HUDEP-2 (cell line): ENCODE data around the gene FAM83F.

ENCODE experiments used
- DNase-seq, 76 experiments: peaks; one replicate each; lab custom pipeline; 2025; ENCODE audit not compliant: unreplicated experiment in 76 of 76; lab: John Stamatoyannopoulos, UW

The FAM83F gene

DNA sequence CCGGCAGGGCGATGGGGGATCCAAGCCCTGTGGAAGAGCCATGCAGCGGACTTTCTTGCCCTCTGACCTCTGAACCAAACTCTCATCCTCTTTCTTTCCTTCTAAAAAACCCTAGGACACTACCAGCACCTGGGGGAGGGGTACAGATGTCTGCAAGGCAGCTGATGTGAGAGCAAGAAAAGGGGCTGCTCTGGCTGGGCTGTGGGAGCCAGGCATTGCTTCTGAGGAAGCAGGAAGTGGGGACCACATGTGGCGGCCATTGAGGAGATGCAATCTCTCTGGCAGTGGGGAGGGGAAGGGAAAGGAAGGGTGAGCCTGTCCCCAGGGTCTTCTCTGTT is 36.0 kb downstream of the FAM83F start:
- no peak for DNase-seq

DNA sequence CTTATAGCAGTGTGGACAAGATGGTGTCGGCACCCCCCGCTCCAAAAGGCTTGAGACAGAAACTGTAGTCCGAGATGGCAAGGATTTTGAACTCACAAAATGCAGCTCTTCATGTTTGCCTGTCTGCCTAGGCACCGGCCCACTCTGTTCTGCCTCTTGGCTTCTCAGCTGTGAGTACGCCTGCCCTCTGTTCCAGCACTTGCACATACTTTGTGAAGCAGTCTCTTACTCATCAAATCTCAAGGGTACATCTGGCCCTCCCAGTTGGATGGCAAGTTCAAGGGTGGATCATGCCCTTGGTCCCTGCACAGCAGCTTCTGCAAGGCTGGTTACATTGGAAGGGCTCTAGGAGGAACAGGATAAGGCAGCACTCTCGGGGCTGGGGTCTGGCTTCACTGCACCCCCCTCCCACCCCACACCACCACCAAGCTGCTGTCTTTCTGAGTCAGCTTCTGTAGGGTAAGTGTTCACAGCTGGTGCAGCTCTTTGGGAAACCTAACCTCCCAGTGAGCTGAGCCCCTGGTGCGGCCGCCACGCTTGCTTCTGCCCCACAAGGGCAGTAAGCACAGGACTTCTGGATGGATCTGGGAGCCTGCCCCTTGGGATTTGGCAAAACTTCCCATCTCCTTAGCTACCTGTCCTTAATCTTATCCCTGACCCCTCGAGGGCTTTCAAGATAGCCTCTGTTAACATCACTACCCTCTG is 37.2 kb downstream of the FAM83F start:
- peak in 8 of 76 experiments; percentile 12 to 45 (median 21) for DNase-seq

DNA sequence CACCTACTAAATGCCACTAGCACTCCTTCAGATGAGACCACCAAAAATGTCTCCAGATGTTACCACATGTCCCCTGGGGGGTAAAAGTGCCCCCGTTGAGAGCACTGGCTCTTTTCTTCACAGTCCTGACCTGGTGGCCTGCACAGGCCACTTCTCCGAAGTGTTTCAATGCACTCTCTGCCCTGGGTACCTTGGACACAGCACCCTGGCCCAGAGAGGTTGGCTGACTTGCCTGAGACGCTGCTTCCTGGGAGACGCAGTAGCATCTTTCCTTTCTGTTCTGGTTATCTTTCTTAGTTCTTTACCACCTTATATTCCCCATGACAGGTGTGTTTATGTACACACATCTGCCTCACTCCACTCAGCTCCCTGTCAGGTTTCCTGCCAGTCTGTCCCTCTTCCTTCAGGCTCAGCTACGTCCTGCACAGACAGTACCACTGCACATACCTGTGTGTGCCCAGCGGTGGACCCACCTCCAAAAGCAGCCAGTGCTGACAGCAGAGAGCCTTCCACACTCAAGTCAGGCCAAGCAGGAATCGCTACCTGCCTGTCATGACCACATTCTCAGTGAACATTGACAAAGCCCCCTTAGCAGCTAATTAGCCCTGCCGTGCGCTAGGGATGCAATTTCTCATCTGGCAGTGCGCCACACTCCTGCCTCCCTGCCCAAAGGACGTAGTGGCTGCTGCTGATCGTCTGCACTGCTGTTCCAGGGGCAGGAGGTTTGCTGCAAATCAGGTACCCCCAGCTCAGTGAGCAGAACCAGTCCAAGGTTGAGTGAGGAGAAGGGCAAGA is 39.0 kb downstream of the FAM83F start:
- no peak for DNase-seq

DNA sequence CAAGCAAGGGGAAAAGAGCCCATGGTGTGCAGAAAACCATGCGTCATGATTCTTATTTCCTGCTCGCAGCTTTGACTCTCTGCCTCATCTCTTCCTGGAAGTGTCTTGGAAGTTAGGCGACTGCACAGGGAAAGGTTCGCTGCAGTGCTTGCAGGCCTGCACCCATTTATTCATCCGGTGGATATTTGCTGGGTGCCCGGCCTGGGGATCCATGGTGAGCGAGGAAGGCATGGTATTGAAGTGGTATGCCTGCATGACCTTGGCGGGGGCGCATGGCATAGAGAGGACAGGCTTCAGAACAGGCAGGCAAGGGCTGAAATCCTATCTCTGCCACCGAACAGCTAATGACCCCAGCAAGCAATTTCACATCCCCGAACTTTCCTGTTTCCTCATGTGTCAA is 40.6 kb downstream of the FAM83F start:
- no peak for DNase-seq

DNA sequence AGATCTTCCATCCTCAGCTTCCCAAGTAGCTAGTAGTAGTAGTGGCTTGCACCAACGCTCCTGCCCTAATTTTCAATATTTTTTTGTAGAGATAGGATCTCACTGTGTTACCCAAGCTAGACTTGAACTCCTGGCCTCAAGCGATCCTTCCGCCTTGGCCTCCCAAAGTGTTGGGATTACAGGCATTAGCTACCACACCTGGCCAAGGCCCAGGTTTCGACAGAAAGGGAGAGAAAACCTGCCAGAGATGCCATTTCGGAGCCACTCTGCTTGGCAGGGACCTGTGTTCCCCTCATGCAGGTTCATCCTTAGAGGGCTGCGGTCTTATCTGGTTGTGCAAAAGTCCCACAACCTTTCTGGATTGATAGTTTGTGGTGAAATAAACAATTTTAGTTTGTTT is 41.4 kb downstream of the FAM83F start:
- no peak for DNase-seq

DNA sequence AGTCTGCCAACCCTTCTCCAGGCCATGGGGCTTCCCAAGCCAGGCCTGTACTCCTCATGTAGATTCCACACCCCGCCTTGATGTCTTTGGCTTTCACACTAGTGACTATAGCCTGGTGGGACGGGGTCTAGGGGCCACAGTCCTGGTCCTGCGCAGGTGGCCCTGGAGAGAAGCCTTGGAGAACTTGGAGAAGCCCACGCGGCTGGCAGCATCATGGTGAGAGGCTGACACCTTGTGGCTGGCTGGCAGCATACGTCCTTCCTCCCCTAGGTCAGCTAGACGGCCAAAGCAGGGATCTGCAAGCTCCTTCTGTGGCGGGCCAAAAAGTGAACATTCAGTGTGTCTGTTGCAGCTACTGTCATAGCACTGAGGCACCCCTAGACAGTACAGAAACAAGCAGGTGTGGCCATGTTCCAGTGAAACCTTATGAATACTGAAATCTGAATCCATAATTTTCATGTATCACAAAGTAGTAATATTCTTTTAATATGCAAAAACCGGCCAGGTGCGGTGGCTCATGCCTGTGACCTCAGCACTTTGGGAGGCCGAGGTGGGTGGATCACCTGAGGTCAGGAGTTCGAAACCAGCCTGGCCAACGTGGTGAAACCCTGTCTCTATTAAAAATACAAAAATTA is 42.0 kb downstream of the FAM83F start:
- DNase-seq: peak in 64 of 76 experiments; percentile 16 to 77 (median 50)

DNA sequence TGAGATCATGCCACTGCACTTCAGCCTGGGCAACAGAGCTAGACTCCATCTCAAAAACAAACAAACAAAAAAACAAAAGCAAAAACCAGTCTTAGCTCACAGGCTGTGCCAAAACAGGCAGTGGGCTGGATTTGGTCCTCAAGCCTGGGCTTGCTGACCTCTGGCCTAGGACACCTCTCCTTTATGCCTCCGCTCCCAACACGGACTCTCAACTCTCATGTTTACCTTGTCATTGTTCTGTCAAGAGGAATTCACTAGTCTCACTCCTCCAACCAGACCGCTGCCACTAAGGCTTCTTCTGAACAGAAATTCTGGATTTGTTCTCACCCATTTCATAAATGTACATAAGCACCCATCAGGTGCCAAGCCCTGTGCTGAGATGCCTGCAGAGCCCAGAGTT is 42.6 kb downstream of the FAM83F start:
- no peak for DNase-seq

DNA sequence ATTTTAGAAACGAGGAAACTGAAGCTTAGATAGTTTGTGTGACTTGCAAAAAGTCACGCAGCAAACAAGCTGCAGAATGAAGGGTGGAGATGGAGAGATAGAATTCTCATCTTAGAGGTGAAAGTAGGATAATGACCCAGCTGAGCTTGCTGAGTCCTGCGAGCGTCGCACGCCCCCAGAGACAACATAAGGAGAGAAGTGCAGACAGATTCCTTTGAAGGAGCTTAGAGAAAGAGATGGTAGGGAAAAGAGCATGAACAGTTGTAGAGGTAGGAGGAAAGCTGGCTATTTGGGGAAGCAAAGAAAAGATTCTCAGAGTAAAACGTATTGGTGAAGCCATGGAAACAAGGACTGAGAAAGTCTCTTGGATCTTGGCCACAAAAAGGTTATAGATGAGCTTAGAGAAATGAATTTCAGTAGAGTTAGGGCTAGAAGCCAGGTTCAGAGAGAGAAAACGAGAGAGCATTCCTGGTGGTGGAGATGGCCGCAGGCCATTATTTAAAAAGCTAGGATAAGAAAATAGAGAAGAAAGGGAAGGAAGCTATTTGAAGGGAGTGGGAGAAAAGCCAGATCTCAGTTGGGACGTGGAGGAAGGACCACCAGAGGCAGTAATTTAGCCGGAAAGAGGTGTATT is 44.8 kb downstream of the FAM83F start:
- no peak for DNase-seq

DNA sequence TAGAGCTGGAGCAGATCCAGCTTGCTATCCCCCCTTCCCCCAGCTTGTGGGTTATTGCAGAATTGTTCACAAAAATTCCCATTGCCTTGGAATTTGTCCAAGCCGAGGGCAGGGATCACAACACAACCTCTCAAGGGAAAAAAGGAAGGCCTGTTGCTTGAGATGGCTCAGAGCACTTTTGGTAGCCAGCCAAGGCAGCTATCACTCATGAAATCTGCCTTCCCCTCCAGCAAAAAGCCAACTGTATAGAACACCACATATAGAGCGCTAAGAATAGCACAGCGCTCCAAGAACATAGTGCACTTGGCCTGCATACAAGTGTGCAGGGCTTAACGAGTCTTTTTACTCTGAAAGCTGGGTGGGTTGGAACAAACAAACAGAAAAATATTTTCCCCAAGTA is 46.2 kb downstream of the FAM83F start:
- peak in 72 of 76 experiments; percentile 28 to 85 (median 60) for DNase-seq

DNA sequence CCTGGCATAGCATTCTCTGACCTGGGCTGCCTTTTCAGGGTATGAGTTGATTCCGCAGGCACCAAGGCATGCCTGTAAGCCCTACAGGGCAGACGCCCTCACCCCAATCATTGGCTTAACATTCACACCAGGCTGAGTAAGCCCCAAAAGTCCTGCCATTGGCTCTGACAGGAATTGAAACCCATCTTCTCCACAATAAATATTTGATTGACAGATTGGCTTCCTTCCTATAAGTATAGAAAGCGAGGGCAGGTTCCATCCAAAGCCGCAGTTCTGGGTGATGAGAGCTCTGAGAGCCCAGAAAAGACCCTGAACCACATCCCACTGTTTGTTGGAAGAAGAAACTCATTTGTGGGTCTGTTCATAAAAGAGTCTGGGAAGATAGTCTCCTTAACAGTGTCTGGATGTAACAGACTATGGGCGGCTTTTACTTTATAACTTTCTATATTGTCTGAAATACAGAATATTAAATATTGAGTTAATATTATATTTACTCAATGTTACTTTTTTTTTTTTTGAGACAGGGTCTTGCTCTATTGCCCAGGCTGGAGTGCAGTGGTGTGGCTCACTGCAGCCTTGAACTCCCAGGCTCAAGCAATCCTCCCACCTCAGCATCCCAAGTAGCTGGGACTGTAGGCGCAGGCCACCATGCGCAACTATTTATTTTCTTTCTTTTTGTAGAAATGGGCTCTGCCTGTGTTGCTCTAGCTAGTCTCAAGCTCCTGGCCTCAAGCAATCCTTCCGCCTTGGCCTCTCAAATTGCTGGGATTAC is 46.8 kb downstream of the FAM83F start:
- peak in 2 of 76 experiments; percentile 52 to 64 for DNase-seq

DNA sequence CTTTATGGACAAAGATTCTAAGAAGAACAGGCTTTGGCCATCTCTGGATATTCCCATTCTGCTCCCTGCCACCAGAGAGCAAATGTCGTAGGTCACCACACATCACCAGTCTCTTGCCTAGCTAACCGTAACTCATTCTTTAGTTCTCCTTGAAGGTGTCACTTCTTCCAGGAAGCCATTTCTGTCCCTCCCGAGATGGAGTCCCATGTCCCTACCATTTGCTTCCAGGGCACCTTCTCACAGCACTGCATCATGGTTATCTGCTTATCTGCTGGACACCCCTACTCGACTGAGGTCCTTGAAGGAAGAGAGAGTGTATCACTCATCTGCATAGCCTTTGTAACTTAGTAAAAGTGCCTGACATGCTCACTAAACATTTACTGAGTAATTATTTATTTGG is 47.6 kb downstream of the FAM83F start:
- DNase-seq: peak in 1 of 76 experiments; percentile 17

DNA sequence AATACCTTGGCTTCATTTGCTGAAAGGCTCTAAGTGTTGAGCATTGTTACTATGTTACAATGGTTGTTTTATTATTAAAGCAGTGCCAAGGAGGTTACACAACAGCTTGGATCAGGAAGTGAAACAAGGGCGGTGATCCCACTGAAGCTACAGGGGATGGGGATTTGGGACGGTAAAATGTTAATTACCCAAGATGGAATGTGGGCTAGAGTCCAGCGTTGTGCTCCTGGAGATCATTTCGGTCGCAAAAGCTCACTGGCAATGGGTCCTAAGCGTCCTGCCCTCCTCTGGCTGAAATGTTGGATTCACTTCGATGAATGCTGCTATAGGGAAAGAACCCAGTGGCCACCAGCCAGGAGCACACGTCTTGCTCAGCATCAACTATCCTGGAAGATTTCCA is 48.3 kb downstream of the FAM83F start:
- no peak for DNase-seq

DNA sequence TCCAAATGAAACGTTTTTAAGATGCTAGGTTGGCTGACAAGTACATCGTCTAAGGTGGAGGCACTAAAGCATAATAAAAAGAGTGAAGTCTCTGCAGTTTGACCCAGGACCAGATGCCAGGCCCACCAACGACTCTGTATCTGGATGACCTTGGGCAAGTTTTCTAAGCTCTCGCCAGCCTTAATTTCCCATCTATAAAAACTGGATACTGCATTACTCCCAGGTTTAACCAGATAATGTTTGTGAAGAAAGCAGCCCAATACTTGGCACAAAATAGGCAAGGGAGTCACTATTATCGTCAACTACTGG is 49.0 kb downstream of the FAM83F start:
- no peak for DNase-seq

DNA sequence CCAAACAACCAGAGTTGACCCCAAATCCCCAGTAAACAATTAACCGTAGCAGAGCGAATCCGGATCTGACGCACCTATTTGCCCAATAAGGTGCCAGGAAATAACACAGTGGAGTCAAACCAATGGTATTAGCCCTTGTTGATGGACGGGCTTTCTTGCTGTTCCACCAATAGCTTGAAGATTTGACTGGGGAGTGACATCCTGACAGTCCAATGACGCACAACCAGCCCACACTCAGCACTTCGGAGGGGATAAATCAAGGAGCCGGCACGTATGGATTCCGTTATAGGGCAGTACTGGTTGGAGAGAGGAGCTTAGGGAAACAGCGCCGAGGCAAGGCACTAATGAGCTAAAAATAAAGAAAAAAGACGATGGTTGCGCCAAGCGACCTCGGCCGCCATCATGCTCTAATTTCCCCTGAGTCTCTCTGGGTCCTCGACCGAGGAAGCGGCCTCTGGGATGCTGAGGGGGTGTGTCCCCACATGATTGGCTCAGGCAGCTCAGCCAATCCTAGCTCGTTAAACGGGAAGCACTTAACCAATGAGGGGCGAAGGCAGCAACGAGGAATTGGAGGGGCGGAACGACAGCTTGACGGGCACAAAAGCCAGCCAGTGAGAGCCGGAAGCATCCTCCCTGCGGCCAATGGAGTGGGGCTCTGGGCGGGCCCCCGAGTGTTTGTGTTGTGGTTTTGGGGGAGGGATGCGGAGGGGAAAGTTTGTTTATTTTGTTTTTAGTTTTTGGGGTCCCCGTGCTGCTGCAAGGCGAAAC is 49.5 kb downstream of the FAM83F start:
- peak in 75 of 76 experiments; percentile 67 to 99 (median 96) for DNase-seq

DNA sequence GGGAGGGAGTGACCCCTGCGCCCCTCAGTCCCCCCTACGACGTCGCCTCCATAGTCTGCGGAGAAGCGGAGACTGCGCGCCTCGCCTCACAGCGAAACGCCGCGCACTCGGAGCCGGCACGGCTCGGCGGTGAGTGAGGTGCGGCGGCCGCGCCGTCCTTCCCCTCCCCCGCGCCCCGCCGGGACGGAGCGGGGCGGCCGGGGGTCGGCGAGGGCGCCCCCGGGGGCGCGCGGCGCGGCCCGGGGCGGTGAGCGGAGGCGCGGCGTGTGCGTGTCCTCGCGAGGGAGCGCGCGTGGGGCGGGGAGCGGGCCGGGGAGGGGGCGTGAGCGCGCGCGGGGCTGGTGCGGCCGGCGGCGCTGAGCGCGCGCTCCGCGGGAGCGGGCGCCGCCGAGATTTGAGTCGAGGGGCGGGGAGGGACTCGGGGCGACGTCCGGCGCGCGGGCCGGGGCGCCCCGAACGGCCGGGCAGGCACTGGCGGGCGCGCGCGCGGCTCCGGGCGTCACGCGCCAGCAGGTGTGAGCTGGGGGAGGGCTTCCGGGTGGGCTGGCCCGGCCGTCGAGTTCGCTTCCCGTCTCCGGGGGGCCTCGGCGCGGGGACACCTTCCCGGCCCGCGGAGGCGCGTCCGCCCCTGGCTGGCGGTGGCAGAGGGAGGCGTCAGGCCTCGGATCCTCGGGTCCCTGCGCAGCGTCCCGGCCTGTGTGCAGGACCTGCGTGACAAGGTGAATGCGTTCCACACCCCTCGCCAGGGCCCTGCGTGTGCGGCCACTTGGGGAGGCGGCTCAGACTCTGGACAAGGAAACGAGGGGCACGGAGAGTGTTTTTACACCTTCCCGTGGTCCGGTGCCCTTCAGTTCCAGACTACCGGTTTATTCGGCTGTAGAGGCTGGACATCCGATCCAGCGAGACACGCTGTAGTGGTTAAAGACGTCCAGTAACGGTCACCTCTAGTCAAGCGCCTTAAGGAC is 50.4 kb downstream of the FAM83F start:
- peak in 17 of 76 experiments; percentile 15 to 62 (median 24) for DNase-seq

DNA sequence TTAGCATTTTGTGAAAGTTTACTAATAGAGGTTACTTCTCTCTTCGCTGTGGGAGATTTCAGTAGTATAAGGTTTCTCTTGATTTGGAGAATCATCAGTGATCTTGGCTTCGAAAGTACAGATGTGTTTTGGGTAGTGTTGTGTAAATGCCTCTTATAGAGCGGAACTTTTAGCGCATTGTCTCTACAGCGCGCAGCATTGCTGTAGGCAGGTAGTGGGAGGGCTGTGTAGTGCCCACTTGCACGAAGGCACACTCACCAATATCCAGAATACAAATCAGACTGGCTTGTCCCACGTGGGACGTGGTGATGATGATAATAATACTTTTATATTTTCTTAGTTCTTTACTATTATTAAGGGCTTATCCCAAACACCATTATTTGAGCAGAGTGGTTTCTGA is 51.4 kb downstream of the FAM83F start:
- no peak for DNase-seq

DNA sequence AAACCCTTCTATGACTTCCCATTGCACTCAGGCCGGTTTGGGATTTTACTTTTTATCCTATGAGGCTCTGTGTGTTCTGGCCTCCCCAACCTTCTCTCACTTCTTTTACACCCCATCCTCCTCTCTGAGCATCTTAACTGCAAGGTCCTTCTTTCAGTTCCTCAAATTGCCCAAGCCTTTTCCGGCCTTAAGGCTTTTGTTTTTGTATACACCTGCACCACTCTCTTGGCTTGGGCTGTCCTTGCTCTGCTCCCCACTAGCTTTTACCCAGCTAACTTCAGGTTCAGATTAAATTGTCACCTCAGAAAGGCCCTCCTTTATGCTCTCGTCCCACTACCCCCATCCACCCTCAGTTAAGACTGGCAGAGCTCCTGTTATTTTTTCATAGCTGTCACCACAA is 55.5 kb downstream of the FAM83F start:
- no peak for DNase-seq

DNA sequence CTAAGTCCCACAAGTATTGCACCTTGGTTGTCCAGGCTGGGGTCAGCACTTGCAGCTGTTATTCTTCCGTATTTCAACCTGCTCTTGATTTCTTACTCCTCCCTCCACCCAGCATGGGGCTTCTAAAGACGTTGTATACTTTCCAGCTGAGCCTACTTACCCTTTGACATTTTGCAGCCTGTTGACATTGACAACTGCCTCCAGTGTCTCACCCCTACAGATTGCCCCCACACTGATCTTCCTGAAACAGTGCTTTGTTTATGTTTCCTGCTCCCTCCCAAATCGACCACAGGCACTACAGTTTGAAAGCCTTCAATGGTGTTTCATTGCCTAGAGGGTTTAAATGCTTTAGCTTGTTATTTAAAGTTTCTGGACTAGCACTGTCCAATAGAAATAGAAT is 56.6 kb downstream of the FAM83F start:
- DNase-seq: no peak

DNA sequence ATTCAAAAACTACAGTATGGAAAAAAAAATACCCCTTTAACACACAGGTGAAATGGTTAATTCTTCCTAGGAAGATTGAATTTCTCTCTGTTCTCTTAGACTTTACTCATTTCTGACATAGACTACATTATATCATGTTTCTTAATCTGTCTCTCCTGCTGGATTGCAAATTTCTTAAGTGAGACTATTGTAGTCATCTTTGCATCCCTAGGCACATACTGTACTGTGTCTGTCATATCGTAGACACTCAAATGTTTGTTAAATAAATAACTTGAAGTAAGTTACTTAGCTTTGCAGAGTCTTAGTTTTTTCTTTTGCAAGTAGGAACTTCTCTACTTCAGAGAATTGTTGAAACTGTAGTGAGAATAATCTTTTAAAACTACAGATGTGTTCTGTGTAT is 58.7 kb downstream of the FAM83F start:
- DNase-seq: no peak
